Measurements from ENCODE around the gene AJAP1. TPM values are rescaled to one million over a fixed set of nuclear protein-coding genes. Genes with fewer than 3 reads are reported as not detected.

Gene AJAP1
- total RNA-seq, 1 experiment from 2014 or later, result not detected

GRCh38 chr1:4653328-4653660, 1.1 kb upstream of the AJAP1 start:
- ChIA-PET CTCF (no interaction called here), POLR2A (no interaction called here)
- in situ Hi-C loops (cut with HindIII; ENCODE audit: low pct_unique_long_range_greater_than_20kb, low sequenced_read_pairs), result no loop called here
- H3K27me3 ChIP-seq (ENCODE audit: control insufficient read depth, insufficient read depth, low read length), result no peaks in the 10 kb centered on the region; the same call in 1 of the 2 replicates
- TF ChIP-seq TCF7L2 (IDR thresholded peaks at IDR 0.05; ENCODE audit: low read depth, low read length) (no peak), POLR2AphosphoS5 (IDR thresholded peaks at IDR 0.05; ENCODE audit: low read depth, low read length) (no peak), REST (IDR thresholded peaks at IDR 0.05; ENCODE audit: insufficient read depth in 1 of 2, low read depth in 2 of 2, low read length in 1 of 2) (no peak), SIN3A (IDR thresholded peaks at IDR 0.05; ENCODE audit: borderline replicate concordance, insufficient read depth, low read depth, low read length) (no peak), CTCF (IDR thresholded peaks at IDR 0.05) (no peak)
- H3K4me1 ChIP-seq (ENCODE audit: control insufficient read depth, insufficient read depth, low read length), result peaks cover 7% of the 10 kb centered on the region
- no peaks in the 10 kb centered on the region for H3K36me3 ChIP-seq (ENCODE audit: control insufficient read depth, insufficient read depth, low read length)
- no peak overlapping the region for H3K27ac ChIP-seq (ENCODE audit: low read length)
- no peaks in the 10 kb centered on the region for H3K9me3 ChIP-seq (ENCODE audit: control insufficient read depth, insufficient read depth, low read depth, low read length)
- no TSS peak for BruUV-seq (replicated peaks)
- no peak for DNase-seq (ENCODE audit: low read depth, low spot score)
- intact Hi-C loops (cut with micrococcal nuclease; ENCODE audit: unreplicated experiment), result loop anchor here (10.0 kb wide), 1 partner anchor 172 kb away; no protein-coding TSS in a partner anchor
- ATAC-seq, result no peak
- no peak overlapping the region for H3K4me3 ChIP-seq (ENCODE audit: low read depth in 2 of 2, low read length in 2 of 2)

- Histone ChIP-seq H3K36me3 (ENCODE audit: control insufficient read depth, insufficient read depth, low read length) (no peaks in the 10 kb centered on the region), H3K27me3 (ENCODE audit: control insufficient read depth, insufficient read depth, low read length) (no peaks in the 10 kb centered on the region; the same call in 1 of the 2 replicates), H3K4me3 (ENCODE audit: low read depth in 2 of 2, low read length in 2 of 2) (no peak overlapping the region), H3K9me3 (ENCODE audit: control insufficient read depth, insufficient read depth, low read depth, low read length) (no peaks in the 10 kb centered on the region), H3K27ac (ENCODE audit: low read length) (no peak overlapping the region), H3K4me1 (ENCODE audit: control insufficient read depth, insufficient read depth, low read length) (peaks cover 4% of the 10 kb centered on the region)
- in situ Hi-C loops (cut with HindIII; ENCODE audit: low pct_unique_long_range_greater_than_20kb, low sequenced_read_pairs) (no loop called here), intact Hi-C loops (cut with micrococcal nuclease; ENCODE audit: unreplicated experiment) (loop anchor here (10.0 kb wide), 1 partner anchor 170 kb away; no protein-coding TSS in a partner anchor)
- POLR2A ChIA-PET, result no interaction called here
- ATAC-seq, result no peak
- no TSS peak for BruUV-seq (replicated peaks)
- TF ChIP-seq REST (IDR thresholded peaks at IDR 0.05; ENCODE audit: insufficient read depth in 1 of 2, low read depth in 2 of 2, low read length in 1 of 2), result no peak
- TF ChIP-seq POLR2AphosphoS5 (IDR thresholded peaks at IDR 0.05; ENCODE audit: low read depth, low read length), result no peak
- no peak for TF ChIP-seq CTCF (IDR thresholded peaks at IDR 0.05)
- CTCF ChIA-PET, result no interaction called here
- no peak for DNase-seq (ENCODE audit: low read depth, low spot score)
Observed at GRCh38 chr1:4654764-4655673, 610 bp downstream of the AJAP1 start.

Measured in Panc1 (cell line).